HG03442 (cell line): Measurements from ENCODE around the gene ZSCAN20.
"Not testable (repeated sequence)": the region's sequence is repeated elsewhere in the genome, so short reads cannot be mapped to it uniquely, and the experiment has no call there.

Experiments
- ATAC-seq: cut with Tn5 transposase; IDR thresholded peaks from one replicate; pipeline ENCODE4 v1.9.1; 2021; ENCODE audit warnings: mild to moderate bottlenecking, moderate library complexity; ENCODE audit not compliant: unreplicated experiment

Gene ZSCAN20

DNA sequence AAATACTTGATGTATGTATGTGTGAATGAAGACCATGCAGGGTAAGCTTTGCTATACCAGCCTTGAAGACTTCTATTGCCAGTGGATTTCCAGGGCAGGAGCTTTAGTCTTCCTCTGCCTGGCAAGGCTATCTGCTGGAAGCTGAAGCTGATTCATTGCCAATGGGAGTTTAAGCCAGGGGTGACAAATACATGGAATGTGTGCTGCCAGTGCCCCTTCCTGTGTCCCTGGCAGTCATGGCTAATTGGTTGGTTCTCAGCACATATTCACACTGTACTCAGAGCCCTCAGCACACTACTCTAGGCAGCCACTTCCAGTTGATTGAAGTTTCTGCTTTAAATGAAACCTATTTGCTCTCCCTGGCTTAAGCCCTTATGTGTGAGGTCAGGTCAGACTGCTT lies 1.5 kb downstream of the ZSCAN20 start:
- ATAC-seq, result no peak

DNA sequence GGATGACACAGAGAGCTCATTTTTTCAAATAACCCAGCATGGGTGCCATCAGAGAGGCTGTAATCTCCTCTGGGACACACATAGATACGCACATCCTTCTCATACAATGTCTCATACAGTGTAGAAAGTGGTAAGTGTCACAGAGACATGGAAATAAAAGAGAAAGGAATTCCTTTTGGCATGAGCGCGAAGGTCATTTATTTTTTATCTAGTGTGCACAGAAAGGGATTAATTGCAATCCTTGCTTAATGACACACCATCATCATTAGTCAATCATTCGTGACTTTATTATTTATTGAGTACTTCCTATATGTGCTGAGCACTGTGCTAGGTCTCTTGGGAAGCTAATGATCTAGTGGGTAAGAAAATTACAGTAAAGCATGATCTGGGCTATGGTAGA lies 5.0 kb downstream of the ZSCAN20 start:
- no peak for ATAC-seq

DNA sequence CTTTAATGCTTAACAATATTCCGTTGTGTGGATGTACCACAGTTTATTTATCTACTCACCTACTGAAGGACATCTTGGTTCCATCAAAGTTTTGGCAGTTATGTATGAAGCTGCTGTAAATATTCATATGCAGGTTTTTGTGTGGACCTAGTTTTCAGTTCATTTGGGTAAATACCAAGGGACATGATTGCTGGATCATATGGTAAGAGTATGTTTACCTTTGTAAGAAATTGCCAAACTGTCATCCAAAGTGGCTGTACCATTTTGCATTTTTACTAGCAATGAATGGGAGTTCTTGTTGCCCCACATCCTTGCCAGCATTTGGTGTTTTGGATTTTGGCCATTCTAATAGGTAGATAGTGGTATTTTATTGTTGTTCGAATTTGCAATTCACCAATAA lies 10.0 kb downstream of the ZSCAN20 start:
- ATAC-seq, result no peak

DNA sequence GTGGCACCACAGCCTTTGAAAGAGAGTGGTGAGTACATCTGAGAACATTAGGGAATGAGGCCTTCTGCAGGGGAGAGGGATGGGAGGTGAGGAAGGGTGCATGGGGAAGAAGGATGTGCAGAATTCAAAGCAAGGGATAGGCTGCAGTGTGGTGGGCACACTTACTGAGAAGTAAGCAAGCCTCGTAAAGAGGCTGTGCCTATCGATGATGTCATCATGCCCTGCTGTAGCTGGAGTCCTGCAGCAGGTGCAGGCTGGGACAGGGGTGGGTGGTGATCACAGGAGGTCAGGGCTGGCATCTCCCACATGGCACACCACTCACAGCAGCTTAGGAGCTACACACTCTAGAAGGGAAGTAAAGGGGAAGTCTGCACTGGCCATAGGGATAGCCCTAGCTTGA lies 16.2 kb downstream of the ZSCAN20 start:
- ATAC-seq, result no peak

DNA sequence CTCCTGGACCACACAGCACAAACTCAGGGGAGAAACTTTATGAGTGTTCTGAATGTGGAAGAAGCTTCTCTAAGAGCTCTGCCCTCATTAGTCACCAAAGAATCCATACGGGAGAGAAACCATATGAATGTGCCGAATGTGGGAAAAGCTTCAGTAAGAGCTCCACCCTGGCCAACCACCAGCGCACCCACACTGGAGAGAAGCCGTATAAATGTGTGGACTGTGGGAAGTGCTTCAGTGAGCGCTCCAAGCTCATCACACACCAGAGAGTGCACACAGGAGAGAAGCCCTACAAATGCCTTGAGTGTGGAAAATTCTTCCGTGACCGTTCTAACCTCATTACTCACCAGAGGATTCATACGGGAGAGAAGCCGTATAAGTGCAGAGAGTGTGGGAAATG lies 22.5 kb downstream of the ZSCAN20 start:
- no peak for ATAC-seq

DNA sequence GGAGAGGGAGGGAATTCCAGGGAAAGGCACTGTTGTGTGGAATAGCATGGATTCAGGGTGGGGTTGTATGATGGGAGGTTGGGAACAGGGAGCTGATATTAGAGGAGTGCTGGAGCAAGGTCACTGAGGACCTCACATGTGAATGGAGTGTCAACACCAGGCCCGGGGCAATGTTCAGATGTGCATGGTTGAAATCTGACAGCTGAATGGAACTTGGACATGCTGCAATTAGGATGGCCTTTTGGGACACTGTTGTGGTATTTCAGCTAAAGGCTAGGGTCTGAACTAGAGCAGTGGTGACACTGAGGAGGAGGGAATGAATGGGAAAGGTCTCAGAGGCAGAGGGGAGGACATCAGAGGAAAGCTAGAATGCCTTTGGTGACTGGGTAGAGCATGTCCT lies 25.0 kb downstream of the ZSCAN20 start:
- ATAC-seq, result no peak

DNA sequence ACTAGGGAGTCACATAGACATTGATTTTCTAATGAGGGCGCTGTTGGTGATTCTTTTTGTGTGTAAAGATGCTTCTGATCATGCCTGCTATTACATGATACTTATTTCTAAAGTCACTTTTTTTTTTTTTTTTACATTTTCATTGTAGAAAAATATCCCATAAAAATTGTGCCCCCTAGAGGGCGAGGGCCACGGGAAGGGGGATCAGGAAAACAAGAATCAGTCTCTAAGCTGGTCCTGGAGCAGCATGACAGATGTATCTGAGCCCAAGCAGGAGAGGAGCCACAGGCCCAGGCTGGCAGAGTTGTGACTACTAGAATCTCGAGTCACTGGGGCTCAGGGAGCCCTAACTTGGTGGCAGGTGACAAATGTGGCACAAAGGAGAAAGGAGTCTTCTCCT lies 28.1 kb downstream of the ZSCAN20 start:
- ATAC-seq, result no peak

DNA sequence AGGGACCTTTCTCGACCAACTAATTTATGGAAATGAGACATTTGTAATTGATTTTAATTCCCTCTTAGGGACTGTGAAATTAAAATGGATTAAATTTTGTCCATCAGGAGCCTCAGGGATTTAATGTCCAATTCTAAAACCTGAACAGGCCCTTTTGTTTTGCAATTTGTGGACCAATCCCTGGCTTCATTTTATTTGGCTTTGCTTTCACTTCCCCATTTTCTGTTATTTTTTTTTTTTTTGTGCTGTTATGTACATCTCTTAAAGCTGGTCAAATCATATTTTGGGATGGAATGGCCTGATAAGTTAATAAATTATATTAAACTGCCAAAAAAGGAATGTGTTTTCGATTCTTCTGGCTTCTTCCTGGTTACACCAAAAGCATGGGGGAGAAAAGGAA lies 28.9 kb downstream of the ZSCAN20 start:
- ATAC-seq, result no peak

DNA sequence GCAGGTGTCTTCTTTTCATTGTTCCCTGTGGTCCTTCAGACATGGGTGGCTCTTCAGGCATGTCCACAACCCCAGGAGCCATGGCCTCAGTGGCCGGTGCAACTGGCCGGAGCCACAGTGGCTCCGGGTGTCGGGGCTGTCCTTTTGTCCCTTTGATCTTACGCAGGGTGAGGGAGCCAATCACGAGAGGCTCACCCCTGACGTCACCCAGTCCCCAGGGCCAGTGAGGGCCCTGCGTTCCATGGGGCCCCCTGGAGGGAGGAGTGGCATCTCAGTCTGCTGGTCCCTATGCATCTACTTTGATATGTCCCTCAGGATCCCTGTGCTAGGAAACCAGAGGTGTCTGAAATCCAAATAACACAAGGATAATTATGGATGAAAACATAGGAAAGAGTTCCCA lies 29.3 kb downstream of the ZSCAN20 start:
- no peak for ATAC-seq

DNA sequence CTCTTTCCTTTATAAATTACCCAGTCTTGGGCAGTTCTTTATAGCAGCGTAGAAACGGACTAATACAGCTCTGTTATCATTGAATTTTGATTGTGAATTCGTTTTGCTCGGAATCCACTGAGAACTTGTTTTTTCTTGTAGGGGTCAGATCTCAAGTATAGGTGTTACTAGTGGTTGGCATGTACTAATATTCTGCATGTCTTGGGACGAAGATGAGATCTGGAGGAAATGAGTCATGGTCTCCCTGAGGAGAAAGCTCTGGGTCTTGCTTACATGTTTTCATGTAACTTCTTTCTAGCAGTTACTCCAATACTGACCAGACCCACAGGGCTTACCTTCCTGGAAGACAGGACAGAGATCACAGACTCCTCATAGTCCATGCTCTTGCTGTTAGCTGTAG lies 30.3 kb downstream of the ZSCAN20 start:
- no peak for ATAC-seq

DNA sequence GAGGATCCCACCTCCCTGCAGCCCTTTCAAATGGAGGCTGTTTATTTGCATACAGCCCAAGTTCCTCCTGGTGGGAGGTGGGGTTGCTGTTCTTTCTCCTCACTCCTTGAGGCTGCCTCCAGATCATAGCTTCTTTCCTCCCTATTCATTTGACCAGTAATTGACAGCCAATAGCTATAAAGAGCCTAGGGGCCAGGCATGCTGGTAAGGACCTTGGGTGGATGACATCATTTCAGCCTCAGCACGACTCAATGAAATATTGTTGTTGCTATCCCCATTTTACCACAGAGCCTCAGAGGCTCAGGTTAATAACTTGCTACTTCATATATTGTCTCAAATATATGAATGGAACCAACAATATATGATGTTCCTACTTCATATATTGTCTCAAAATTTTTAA lies 31.1 kb downstream of the ZSCAN20 start:
- no peak for ATAC-seq

DNA sequence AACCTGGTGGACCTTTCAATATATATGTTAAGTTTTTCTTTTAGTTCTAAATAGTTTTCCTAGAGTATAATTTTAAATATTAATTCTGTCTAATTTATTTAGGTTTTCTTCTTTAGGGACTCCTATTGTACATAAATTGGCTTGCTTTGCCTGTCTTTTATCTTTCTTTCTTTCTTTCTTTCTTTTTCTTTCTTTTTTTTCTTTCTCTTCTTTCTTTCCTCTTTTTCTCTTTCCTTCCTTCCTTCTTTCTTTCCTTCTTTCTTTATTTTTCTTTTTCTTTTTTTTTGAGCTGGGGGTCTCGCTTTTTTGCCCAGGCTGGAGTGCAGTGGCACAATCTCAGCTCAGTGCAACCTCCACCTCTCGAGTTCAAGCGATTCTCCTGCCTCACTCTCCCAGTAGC lies 35.2 kb downstream of the ZSCAN20 start:
- no peak for ATAC-seq

DNA sequence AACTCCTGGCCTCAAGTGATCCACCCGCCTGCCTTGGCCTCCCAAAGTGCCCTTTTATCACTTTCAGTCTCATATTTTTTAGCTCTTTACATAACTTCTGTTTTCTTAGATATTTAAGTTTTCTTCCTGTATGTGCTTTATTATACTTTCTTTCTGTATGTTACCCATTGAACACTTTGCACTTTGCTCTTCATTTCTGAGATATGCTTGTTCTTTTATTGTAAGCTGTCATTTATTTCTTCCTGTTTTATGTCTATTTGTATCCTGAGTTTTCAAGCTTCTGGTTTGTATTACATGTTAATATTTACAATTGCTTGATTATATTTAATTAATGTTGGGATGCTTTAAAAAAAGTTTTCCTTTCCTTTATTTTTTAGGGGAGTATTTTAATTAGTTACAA lies 35.7 kb downstream of the ZSCAN20 start:
- ATAC-seq, result no peak

DNA sequence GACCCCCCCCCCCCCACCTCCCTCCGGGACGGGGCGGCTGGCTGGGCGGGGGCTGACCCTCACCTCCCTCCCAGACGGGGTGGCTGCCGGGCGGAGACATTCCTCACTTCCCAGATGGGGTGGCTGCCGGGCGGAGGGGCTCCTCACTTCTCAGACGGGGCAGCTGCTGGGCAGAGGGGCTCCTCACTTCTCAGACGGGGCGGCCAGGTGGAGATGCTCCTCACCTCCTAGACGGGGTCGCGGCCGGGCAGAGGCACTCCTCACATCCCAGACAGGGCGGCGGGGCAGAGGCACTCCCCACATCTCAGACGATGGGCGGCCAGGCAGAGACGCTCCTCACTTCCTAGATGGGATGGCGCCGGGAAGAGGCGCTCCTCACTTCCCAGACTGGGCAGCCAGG lies 36.8 kb downstream of the ZSCAN20 start:
- not testable (repeated sequence) for ATAC-seq

DNA sequence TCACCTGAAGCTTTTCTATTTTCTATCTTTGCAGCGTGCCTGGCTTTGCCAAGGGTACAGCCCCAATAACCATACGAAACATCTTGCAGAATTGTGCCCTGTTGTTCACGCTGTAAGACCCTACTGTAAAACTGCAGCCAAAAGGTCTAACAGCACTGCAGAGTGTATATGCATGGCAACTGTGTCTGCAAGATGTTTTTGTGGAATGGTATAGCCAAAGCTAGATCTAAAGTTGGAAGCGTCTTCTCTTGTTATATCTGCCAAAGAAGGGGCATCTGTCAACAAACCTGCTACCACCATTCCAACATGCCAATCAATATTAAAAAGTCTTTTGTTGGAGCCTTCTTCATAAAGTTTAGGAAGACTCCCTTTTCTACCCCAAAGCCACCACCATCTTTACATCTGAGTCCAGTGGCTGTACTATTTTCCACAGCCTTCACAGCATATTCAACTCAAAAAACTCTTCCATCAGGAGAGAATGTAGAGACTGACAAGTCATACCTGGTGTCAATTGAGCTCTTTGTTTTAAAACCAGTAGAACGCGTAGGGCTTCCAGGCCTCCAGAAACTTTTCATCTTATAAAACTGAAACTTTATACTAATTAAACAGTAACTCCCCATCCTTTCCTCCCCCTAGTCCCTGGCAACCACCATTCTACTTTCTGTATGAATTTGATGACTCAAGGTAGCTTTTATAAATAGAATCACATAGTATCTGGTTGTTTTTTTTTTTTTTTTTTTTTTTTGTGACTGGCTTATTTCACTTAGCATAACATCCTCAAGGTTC lies 40.0 kb downstream of the ZSCAN20 start:
- ATAC-seq, result no peak

DNA sequence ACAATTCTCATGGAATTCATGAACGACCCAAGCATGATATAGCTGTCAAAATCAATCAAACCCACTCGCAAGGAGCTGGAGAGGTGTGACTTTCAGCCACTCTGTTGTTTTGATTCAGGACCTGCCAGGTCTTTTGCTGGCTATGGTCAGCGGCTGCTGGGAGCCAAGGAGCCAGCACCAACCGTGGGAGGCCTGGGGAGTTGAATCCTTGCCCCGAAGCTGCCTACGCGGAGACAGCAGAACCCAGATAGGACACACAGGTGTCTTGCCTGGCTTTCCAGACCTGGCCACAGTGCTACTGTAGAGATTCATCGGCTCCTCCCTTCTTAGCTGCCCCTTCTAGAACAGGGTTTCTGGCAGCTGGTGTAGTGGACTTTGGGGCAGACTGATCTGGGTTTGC lies 42.7 kb downstream of the ZSCAN20 start:
- no peak for ATAC-seq

DNA sequence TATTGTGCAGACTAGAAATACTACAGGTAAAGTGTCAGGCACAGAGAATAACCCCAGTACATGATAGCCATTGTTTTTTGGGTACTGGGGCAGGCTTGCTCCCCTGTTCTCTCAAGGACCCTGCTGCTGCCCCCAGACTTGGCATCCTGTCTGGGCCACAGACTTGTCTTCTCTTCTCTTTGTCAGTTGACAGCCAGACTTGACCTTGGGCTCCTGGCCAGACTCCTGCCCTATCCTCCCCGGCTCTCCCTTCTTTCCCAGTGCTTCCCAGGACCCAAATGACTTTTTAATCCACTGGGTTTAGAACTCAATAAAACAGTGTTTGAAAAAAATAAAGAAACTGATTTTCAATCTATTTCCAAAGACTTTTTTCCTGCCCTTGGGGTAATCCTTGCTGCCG lies 43.2 kb downstream of the ZSCAN20 start:
- ATAC-seq, result no peak

DNA sequence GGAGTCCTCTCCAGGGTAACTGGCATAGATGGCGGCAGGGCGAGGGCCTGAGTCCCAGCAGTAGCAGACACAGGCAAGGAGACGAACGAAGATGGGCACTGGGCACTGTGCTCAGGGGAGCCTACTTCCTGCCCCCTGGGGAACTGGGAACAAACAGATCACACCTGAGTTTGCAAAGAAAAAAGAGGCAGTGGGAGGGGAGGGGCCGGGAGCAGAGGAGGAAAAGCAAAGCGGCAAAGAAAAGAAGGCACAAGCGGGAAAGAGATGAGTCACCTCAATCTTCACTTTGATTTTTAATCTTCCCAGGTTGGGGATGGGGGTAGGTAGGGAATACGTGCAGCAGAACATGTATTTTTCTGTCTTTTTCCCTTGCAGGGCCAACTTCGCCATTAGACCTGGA lies 44.0 kb downstream of the ZSCAN20 start:
- no peak for ATAC-seq

DNA sequence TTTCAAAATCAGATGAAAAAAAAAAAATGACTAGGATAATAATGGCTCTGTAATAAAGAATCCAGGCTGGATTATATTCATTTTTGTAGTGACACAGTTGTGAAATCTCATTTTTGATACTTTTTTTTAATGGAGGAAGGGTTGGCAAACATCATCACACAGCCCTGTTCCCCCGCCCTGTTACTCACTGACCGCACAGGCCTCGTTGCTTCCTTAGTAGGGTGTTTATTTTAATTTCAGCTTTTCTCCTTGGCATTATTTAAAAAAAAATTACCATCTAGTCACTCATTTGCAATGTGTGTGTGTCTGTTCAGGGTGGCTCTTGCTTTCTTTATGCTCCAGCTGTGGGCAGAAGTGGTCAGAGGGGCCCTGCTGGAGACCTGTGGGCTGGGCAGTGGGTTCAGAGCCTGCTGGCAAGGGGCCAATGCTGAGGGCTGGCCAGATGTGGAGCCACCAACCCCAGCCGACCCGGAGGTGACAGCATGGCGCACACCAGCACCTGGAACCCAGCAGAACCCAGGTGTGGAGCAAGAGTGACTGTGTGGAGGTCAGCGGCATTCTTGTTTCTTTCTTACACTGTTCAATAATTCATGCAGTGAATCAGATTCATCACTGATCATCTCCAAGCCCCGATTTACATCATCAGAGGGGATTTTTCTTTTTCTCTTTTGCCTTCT lies 44.6 kb downstream of the ZSCAN20 start:
- ATAC-seq, result no peak

DNA sequence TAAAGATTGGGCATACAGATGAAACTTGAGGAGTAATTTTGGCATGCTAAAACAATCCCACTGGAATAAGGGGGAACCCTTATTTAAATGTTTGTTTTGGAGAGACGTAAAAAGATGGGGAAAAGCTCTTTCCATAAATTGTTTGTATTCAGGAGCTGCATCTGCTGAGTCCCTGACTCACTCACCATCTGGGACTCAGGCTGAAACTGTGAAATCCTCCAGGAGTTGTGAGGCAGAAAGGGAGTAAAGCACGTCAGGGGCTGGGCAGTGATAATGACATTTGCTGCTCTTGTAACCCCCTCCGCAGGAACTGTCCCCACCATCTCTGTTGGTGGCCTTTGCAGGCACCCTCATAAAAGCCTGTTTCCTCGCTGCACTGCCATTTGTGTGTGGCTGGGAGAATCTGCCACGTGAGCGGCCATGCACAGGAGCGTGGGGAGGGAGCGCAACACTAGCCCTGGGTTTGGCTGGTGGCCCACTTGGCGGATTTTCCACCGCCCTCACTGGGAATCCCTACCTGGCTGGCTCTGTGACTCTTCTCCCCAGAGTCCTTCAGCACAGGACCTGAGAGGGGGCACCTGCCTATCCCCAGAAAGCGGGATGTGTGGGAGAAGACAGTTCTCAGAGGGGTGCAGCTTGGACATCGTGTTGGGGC lies 45.3 kb downstream of the ZSCAN20 start:
- ATAC-seq, result no peak

DNA sequence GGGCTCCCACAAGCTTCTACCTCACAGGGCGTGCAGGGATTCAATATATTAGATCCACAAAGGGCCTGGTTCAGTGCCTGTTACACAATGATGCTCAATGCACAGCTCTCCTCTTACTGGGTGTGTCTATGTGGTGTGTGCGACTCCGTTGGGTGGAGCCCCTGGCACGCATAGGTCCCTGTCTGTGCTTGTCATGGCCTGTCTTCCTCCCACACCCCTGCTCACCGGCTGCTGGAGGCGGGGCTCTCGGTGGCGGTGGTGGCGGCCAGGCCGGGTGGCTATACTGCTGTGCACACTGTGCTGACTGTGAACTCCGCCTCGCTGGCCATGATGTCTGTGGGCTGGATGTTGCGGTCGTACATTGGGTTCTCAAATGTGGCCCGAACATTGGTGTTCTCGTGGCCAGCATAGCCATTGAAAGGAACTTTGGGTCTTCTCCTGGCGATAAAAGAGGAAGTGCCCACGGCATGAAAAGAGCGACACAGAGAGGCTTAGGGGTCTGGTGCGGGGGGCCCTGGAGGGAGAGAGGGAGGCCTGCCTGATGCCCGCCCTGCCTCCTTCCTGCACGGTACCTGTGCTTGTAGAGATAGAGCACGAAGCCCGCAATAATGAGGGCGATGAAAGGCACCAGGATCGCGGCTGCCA lies 46.9 kb downstream of the ZSCAN20 start:
- no peak for ATAC-seq

DNA sequence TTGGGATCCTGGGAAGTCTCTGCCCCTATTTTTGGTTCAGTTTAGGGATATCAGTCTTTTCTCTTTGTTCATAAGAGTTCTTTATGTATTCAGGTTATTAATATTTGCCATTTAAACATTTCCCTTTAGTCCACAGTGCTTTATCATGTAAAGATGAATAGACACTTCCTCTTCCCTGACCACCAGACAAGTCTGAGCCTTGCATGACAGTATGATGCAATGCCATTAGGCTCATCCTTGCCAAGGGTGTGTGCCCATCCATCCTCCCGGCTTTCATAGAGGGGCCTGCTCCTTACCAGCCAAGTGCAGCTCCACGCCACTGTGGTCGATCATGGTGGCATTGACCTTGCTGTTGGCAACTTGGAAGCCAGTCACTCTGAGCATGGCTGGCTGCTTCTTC lies 52.1 kb downstream of the ZSCAN20 start:
- no peak for ATAC-seq
